HT1080 (cell line): ENCODE results near the gene RNF4. TPM values are rescaled to one million over a fixed set of nuclear protein-coding genes. Genes with fewer than 3 reads are reported as not detected.
"Not testable (repeated sequence)": the region's sequence is repeated elsewhere in the genome, so short reads cannot be mapped to it uniquely, and the experiment has no call there.

Experiments used
- DNase-seq: peaks from one replicate; pipeline ENCODE4 v3.0.0-alpha.2; 2015; ENCODE audit warnings: low read depth
- total RNA-seq: library from RNA; depleted of rRNA; stranded (reverse); fragments of >200 nt; shearing (Covaris generic); gene quantifications from 2 replicates; pipeline ENCODE4 v1.2.3, GENCODE V29; 2014; rRNA removed

RNF4 gene
- total RNA-seq, 1 experiment from 2014 or later: 97.7 TPM

DNA sequence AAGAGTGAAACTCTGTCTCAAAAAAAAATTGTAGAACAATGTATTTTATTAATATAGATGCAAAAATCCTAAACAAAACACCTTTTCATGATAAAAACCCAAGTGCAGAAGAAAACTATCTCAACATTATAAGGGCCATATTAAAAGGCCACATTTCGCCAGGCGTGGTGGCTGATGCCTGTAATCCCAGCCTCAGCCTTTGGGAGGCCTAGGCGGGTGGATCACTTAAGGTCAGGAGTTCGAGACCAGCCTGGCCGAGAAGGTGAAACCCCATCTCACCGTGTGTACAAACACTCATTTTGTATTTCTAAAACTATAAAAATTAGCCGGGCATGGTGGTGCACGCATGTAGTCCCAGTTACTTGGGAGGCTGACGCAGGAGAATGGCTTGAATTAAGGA is 57.7 kb downstream of the RNF4 start:
- DNase-seq: no peak

DNA sequence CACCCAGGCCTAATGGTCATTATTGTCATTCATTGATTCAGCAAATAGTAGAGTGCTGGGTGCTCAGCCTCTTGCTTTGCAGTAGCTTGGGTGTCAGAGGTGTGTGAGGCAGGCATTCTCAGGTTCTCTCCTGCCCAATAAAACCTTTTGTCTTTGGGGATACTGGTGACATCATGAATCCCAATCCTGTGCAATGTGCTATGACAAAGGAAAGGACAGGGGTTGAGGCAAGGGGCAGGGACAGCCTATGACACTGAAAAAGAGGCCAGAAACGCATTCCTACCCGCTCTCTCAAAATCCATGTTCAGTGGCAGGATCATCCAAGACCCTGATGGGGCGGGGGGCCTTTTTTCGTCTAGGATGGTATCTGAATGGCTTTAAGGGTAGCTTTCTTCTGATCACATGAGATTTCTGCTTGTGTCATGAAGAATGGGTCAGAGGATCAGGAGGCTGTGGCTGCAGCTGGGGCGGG is 66.0 kb downstream of the RNF4 start:
- DNase-seq: no peak

GRCh38 chr4:2535376-2536192 is 66.7 kb downstream of the RNF4 start:
- no peak for DNase-seq

DNA sequence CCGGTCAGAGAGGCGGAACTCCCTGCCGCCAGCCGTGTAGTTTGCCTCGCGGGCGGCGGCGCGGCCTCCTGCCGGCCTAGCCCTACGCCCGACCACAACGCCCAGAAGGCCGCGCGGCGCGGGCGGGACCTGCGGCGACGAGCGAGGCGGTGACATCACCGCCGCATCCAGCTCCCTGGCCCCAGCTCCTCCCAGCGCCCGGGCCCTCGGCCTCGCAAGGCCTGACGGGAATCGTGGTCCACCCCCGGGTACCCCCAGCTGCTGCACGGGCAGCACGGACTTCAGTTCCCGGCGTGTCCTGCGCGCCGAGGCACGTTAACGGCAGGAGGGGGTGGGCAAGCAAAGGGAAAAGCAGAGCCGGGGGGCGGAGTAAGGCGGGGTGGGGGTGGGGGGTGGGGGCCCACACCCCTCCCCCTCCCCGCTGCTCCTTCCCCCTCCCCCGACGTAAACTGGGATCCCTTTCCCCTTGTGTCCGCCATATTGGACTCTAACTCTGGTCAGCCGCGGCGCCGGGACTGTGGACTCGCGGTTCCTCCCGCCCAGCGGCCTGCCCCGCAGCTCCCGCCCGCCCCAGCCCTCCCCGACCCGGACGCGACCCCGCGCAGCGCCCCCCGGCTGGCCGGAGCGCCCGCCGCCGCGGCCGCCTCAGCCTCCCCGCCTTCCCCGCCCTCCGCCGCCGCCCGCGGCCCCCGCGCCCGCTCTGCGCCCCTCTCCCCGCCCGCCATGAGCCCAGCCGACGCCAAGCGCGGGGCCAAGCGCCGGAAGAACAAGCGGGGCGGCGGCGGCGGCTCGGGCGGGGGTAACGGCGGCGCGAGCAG is 67.5 kb downstream of the RNF4 start, which contains the start of gene FAM193A:
FAM193A (plus strand) TSS at position 455 of the 818 bp plus-strand sequence; CDS start at position 724, 269 bp downstream.
- peak; percentile 99 for DNase-seq

GRCh38 chr4:2537011-2537830 is 68.3 kb downstream of the RNF4 start:
- DNase-seq: peak; percentile 35

DNA sequence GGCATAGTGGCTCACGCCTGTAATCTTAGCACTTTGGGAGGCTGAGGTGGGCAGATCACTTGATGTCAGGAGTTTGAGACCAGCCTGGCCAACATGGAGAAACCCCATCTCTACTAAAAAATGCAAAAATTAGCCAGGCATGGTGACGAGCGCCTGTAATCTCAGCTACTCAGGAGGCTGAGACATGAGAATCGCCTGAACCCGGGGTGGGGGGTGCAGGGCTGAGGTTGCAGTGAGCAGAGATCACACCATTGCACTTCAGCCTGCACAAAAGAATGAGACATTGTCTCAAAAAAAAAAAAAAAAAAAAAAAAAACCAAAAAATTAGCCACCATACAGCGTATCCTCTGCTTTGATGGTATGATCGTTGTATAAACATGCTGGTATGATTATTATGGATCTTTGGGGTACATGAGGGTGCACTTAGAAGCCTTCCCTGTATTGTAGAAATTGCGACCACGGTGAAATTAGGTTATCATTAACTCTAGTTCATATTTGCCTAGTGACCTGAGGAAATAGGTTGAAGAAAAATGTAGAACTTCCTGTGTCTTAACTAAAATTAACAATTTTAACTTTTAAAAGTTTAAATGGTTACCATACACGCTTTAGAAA is 74.8 kb downstream of the RNF4 start:
- DNase-seq: not testable (repeated sequence)

DNA sequence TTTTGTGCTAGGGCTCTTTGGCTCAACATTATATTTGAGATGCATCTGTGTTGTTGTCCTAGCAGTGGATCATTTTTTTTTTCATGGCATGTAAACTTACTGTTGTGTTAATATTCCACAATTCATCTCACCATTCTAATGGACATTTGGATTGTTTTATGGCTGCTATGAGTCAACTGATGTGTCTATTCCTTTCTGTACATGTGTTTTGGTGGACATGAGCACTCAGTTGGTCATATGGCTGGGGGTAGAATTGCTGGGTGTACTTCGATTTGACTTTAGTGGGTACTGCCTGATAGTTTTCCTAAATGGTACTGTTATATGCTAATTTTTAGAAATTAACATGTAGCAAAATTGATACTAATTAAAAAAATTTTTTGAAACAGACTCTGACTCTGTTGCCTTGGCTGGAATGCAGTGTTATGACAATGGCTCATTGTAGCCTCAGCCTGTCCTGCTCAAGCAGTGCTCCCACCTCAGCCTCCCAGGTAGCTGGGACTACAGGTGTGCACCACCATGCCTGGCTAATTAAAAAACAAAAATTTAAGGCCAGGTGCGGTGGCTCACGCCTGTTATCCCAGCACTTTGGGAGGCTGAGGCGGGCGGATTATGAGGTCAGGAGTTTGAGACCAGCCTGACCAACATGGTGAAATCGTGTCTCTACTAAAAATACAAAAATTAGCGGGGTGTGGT is 76.6 kb downstream of the RNF4 start:
- DNase-seq: no peak

- DNase-seq: no peak
Measured at GRCh38 chr4:2546286-2546823, 77.4 kb downstream of the RNF4 start.

DNA sequence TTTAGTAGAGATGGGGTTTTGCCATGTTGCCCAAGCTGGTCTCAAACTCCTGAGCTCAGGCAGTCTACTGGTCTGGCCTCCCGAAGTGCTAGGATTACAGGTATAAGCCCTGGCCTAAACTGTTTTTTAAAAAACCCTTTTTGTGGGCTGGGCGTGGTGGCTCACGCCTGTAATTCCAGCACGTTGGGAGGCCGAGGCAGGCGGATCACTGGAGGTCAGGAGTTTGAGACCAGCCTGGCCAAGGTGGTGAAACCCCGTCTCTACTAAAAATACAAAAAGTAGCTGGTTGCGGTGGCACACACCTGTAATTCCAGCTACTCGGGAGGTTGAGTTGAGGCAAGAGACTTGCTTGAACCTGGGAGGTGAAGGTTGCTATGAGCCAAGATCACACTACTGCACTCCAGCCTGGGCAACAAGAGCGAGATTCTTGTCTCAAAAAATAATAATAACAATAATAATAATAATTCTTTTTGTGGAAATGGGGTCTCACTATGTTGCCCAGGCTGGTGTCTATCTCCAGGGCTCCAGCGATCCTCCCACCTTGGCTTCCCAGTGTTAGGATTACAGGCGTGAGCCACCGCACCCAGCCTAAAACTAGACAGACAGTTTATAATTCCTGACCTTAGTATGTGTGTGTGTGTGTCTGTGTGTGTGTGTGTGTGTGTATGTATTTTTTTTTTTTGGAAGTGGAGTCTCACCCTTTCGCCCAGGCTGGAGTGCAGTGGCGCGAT is 78.2 kb downstream of the RNF4 start:
- not testable (repeated sequence) for DNase-seq

DNA sequence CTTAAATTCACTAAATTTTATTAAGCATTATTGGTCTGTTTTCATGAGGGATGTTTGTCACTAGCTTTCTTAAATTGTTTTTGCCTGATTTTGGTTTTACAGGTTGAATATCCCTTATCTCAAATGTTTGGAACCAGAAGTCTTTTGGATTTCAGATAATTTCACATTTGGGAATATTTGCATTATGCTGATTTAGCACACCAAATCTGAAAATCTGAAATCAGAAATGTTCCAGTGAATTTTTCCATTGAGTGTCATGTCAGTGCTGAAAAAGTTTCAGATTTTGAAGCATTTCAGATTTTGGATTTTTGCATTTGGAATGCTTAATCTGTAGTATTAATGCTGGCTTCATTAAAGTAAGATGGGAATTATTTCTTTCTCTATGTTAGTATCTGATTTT is 82.2 kb downstream of the RNF4 start:
- no peak for DNase-seq

DNA sequence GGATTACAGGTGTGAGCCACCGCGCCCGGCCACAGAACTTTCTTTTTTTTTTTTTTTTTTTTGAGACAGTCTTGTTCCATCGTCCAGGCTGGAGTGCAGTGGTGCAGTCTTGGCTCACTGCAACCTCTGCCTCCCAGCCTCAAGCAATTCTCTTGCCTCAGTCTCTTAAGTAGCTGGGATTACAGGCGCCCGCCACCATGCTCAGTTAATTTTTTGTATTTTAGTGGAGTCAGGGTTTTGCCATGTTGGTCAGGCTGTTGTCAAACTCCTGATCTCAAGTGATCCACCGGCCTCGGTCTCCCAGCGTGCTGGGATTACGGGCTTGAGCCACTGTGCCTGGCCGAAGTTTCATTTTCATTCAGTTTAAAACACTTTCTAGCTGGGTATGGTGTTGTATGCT is 83.9 kb downstream of the RNF4 start:
- DNase-seq: no peak

DNA sequence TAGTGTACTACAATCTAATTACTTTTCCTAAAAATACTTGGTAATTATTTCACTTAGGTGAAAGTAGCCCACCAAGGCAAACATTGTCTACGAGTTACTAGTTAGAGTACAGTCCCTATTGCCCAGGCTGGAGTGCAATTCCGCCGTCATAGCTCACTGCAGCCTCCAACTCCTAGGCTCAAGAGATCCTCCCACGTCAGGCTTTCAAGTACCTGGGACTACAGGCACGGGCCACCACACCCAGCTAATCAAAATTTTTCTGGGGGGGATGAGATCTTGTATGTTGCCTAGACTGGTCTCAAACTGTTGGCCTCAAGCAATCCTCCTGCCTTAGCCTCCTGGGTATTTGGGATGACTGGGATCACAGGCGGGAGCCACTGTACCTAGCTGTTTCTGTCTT is 89.4 kb downstream of the RNF4 start:
- no peak for DNase-seq

- DNase-seq: no peak
Measured at GRCh38 chr4:2560167-2560566, 91.3 kb downstream of the RNF4 start.

Other genes starting within 250 kb of the RNF4 start
- gene HAUS3, start 227.0 kb upstream of the RNF4 start, total RNA-seq: 16.6 and 16.7 TPM in 2 replicates
- gene POLN, start 227.0 kb upstream of the RNF4 start, total RNA-seq: 1.7 and 2.9 TPM in 2 replicates
- 12.1 and 17.3 TPM in 2 replicates for gene MXD4, start 207.0 kb upstream of the RNF4 start, total RNA-seq
- 5.0 and 5.4 TPM in 2 replicates for gene ZFYVE28, start 50.5 kb upstream of the RNF4 start, total RNA-seq
- not detected in 2 replicates for gene CFAP99, start 50.2 kb upstream of the RNF4 start, total RNA-seq
- 10.1 and 11.1 TPM in 2 replicates for gene FAM193A, start 67.5 kb downstream of the RNF4 start, total RNA-seq